NCI-H526 (cell line): ENCODE data around the gene KIRREL3.

Source experiments
- DNase-seq, 2 experiments: peaks; one replicate each; lab custom pipeline; 2025; lab: John Stamatoyannopoulos, UW

Gene KIRREL3

DNA sequence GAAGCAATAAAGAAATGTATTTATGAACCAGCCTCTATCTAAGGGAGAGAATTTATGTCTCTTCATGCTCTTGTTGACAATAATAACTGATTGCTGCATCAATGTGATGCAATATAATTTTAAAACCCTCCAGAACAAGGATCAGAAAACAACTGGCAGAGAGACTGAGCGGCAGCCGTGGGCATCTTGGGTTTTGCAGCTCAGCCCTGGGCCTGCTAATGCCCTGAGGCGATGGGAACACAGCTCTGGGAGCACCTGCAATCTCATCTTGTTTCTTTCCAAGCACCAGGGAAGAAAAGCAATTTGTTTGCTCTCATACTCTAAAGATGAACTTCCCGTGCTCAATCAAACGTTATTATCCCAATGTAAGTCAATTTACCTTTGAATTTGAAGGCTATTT is 399.4 kb downstream of the KIRREL3 start:
- no peak for DNase-seq

DNA sequence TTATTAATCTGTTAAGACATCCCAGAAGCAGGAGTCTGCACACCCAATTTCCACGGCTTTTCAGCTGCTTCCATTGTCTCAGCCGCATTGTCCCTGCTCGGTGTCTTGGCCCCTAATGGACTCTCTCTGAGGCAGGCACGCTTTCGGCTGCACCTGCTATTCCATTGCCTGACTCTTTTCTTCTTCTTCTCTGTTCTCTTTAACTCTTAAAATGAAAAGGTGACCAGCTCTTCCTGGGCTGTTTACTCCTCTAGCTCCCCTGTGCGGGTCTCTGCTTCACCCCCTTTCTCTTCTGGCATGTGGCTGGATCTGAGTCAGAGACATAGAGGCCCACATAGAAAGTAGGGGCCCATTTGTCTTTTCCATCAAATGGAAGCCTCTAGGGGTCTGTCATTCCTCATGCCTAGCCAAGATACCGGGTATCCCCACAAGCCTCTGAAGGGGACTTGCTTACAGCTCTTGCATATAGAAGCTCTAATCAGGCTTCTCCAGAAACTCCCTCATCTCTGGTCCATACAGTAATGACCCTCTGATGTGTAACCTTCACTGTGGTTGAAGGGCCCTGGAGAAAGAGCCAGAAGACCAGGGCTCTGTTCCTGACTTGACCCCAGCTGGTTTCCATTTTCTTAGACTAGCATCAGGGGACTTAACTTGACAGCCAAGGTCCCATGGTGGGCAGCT is 401.2 kb downstream of the KIRREL3 start:
- DNase-seq, result no peak

DNA sequence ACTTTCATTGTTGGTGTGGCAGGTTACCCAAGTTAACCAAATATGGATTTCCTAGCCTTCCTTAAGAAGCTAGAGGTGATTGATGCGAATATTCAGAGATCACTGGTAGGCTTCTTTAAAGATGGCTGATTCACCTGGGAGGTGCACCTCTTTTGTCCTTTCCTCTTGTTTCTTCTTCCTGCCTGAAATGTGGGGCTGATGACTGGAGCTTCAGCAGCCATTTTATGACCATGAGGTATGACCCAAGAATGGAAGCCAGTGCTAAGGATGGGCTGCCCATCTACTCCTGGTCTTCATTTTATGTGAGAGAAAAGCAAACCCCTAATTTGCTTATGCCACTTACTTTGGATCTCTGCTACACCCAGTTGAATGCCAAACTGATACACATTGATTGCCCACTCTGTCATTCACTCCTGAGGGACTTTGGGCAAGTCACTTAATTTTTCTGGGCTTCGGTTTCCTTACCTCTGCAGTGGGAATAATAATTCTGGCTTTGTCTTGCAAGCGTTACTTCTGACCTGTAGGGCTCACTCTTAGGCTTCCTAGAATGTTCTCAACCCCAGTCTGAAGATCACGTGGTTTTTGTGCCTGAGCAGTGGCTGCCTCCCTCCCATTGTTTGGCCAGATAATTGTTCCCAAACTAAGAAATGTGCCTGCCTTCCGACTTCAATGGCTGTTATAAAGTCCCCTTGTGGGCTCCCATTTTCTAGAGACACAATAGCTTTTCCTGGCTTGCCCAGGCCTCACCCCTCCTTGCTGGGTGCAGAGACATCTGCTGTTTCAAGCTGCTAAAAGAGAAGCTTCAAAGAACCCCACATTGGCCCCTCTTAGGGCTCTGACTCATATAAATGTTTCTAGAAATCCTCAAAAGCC is 402.0 kb downstream of the KIRREL3 start:
- DNase-seq, result no peak

DNA sequence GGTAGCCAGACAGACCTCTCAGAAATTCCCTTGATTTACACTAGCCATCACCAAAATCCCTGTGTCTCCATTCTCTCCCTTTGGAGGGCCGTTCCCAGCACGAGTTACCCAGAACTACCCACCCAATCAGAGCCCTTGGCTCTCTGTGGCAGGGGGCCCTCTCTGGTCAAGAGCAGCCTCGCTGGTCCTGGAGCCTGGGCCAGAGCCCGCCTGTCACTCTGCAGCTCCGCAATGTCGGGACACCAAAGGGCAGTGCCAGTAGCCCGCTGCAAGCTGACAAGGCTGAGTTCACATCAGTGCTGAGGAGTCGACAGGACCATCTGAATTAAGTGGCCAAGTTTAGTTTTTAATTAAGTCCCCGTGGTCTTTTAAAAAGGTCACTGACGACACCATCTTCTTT is 403.5 kb downstream of the KIRREL3 start:
- no peak for DNase-seq

DNA sequence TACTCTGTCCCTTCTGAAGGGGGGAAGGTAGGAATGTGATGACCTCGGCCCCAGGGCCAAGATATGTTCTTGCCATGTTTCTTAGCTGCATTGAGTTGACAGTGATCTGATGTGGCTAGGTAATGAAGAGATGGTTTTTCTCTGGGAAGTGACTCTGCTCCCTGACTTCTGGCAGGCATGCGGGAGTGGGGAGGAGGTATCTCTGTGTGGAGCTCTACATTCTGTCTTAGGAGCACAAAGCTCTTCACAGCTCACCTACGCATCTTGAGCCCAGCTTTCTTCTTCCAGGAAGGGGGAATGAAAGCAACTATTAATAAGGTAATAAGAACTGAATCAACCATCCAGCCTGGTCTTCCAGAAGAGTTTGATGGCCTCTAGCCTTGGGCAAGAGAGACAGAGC is 404.1 kb downstream of the KIRREL3 start:
- DNase-seq, result no peak

DNA sequence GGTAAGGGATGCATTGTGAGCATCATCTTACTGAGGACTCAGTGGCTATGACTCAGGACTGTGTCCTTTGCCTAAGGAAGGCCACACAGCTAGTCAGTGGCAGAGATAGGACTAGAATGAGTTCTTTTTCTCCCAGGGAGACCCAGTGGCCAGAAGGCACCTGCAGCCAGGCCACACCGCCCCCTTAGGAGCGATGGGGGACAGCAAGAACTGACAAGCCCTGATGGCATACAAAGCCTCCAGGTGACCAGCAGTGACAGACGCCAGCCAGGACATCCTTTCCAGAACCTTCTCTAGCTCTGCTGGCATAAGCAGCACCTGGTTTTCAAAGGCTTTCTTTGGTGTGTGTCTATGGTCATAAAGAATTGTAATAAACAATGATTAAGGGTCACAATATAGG is 405.0 kb downstream of the KIRREL3 start:
- DNase-seq, result no peak

DNA sequence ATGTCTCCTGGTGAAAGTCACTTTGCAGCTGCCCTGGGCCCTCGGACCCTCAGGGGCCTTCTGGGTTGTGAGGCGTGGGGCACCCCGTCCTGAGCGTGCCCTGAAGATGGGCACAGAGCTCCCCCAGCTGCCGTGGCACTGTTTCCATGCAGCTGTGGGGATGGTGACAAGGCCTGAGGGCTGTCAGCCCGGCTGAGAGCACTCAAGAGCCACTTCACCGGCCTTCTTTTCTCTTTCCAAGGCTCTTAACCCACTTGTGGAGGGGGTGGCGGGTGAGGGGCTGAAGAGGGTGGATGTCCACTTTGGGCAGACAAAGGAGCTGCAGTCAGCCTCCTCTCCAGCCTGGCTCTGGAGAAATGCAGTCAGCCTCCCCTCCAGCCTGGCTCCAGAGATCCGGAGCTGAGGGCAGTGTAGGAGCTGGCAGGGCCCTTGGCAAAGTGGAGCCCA is 405.6 kb downstream of the KIRREL3 start:
- DNase-seq, result no peak

DNA sequence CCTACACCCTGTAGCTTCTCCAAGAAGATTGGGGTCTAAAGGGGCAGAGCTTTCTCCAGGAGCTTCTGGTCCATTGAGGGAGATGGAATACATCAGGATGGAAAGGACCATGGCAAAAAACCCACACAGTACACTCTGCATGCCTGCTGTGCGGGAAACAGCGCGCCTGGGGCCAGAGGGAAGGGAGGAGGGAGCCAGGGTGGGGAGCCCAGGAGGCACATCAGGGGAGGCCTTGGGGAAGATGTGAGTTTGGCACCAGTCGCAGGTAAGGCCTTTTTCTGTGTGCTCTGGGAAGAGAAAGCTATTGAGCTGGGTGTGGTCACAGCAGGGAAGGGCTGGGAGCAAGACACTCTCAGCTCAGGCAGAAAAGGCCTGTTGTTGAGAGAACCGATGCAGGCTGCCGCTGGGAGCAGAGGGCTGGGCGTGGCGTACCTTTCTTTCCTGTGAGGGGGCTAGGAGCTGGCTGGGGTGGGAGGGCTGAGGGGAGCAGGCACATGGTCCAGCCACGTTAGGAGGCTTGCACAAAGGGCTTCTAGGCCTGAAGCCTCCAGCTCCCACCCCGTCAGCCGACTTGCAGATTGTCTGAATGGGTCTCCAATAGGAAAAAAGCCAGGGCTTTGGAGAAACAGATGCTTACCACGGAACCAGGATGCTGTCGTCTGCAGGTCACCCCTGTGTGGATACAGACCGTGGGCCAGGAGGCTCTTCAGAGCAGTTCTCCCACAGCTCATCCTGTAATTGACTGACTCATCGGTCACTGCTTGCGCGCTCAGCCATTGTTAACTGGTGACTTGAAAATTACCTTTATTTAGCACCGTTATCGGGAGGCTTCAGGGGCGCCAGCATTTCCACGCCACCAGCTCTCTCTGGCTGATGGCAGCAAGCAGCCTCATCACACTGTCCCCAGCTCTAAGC is 407.8 kb downstream of the KIRREL3 start:
- DNase-seq, result peak; percentile 35 to 62

DNA sequence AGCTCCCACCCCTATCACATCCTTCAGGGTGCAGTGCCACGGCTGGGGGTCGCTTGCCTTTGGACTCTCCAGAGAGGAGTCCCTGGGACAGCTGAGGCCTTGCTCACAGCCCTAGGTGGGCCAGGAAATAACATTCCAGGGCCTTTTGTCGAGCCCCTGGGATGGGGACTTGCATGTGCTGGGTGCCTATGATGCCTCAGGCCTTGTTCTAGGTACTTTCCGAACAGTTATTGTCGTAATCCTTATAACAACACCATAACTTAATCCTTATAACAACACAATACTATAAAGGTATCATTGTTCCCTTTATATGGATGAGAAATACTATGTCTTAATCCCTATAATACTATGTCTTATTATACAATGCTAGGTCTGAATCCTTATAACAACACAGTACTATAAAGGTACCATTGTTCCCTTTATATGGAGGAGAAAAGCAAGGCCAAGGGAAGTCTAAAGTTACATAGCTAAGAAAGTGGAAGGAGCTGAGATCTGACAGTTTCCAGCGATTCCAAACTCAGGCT is 408.5 kb downstream of the KIRREL3 start:
- no peak for DNase-seq

DNA sequence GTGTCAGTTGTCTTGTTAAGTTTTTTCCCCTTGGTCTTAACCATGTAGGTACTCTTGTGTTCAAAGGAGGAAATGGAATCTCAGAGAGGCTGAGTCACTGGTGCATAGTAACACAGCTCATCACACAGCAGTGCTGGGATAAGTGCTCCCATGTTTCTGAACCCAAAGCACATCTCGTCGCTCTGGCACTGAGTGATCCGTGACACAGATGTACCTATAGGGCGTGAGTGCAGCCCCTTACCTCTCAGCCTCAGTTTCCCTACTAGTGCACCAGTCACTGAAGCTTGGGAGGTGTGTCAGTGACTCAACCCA is 411.1 kb downstream of the KIRREL3 start:
- DNase-seq, result no peak

DNA sequence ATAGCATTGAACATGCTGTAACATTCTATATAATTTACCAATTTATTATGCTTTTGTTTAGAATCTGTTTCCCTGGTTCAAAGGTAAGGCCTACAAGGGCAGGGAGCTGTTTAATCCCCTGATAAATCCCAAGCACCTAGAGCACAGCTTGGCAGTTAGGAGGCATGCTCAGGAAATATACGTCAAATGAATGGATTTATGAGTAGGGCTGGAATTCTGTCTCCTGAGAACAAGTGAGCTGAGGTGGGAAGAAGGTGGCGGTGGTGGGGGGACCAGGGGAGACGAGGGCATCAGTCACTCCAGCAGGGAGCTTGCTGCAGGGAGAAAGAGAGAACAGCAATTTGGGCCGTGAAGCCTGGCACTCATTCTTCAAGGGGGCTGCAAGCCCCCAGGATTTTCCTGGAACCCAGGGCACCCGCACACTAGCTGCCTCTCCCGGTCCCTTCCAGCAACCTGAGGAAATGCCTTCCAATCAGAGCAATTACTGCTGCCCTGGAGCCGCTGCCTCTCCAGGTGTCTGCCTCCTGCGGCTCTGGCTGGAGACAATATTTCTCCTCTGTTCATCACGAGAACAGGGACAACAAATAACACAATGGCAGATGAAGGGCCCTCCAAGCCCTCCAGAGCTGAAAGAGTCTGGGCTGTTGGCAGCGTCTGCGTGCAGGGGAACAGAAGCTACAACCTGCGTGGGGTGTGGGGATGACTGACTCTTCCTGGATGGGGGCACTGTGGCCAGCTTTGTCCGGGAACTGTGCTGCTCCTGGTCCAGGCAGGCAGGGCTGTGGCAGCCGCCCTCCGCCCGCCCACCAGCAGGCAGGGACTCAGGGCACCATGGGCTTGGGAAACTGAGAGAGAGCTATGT is 411.7 kb downstream of the KIRREL3 start:
- no peak for DNase-seq

DNA sequence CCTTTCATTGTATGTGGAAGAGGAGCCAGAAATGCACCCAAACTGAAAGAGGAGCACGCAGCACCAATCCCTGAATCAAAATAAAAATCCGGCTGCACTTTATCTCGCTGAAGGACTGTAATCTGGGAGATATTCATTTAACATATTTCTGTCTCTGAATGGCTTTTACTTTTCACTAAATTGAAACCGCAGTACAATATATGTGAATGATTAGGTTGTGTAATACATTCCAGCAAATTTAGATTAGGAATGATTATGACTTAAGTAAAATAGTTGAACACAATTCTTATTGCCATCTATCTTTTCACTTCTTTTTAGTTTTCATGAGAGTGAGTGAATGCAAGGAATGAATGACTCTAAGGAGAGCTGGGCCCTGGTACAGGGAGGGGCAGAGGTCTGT is 413.0 kb downstream of the KIRREL3 start:
- no peak for DNase-seq

DNA sequence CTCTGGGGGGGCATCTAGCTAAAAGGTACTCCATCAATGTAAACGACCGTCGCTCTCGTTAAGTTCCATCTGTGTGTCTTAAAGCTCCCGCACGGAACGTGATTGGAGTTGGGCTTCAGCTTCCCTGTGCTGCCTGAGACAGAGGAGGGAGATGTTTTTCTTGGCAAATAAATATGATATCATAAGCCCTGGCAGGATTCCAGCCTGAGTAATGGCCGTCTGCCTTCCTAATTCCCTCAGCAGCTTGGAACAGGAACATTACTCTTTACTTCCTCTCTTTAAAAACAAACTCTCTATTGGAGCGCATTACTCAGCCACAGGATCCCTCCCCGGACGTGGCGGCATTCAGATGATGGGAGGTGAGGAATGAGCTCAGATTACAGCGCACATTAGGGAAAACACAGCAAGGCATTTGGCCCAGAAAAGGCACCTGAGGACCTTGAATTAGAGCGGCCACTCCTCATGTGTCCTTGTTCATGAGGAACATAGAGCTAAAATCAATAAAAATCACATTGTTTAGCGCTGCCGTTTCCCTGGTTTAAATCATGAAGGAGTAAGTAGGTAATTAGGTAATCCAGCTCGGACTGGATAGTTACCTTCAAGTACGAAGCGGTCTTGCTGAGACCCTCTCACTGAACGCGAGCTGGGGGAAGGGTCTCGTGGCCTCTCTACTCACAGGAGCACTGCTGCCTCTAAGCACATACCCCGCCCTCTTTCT is 414.6 kb downstream of the KIRREL3 start:
- peak; percentile 62 to 72 for DNase-seq

DNA sequence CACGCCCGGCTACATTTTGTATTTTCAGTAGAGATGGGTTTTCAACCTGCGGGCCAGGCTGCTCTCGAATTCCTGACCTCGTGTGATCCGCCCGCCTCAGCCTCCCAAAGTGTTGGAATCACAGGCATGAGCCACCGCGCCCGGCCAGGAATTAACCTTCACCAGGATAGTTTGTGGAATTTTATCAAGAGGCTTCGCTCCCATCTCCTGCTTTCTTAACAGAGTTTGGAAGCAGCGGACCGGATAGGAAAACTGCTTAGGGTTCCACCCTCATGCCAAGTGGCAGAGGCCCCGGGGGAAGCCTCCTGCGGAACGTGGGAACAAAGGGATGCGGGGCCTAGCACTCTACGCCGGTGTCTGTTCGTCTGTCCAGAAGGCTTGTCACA is 415.2 kb downstream of the KIRREL3 start:
- DNase-seq, result no peak

DNA sequence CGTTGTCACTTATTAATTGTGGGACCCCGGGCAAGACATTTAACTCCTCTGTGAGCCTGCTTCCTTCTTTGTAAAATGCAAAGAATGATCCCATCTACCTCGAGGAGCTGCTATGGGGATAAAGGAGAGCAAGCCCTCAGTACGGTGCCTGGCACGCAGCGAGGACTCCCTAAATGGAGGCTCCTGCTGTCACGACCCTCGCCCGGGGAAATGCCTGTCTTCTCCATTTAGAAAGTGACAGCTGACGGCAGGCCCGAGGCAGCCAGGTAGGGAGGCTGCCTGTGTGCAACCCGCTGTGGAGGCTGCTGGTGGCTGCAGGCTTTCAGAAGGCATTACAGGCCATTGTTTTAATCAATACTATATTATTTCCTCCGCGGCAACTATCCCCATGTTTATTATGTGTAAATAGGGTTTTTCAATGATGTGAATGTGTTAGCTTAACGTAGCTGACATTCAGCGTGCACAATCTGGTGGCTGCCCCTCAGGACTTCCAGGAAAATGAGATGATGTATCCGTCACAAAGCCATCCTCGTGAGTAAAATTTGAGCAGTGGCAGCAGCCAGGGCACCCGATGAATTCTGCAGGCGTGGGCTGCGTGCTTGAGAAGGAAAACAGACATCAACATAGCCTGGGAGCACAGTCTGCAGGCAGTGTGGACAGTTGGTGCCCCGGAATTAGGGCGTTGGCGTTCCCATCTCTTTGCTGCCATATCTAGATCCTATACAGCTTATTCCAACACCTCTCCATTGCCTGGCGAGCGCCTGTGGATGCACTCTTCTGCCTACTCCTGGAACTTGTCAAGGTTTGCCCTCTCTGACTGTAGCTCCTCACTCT is 416.8 kb downstream of the KIRREL3 start:
- no peak for DNase-seq

DNA sequence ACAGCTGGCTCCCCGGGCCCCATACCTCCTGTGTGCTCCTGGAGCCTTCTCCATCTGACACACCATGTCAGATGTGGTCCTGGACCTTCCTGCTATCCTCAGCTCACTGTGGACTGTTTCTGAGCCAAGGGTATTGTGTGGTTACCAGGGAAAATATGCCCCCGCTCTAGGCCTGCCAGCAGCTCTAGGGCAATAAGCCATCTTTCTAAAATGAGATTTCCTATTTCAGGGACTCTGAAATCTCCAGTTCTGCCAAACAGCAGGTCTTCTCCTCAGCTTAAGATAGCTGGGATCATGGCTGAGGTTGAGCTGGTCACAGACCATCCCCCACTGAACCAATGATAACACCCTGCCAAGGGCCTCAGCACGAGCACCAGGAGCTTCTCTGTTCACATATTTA is 417.5 kb downstream of the KIRREL3 start:
- no peak for DNase-seq

DNA sequence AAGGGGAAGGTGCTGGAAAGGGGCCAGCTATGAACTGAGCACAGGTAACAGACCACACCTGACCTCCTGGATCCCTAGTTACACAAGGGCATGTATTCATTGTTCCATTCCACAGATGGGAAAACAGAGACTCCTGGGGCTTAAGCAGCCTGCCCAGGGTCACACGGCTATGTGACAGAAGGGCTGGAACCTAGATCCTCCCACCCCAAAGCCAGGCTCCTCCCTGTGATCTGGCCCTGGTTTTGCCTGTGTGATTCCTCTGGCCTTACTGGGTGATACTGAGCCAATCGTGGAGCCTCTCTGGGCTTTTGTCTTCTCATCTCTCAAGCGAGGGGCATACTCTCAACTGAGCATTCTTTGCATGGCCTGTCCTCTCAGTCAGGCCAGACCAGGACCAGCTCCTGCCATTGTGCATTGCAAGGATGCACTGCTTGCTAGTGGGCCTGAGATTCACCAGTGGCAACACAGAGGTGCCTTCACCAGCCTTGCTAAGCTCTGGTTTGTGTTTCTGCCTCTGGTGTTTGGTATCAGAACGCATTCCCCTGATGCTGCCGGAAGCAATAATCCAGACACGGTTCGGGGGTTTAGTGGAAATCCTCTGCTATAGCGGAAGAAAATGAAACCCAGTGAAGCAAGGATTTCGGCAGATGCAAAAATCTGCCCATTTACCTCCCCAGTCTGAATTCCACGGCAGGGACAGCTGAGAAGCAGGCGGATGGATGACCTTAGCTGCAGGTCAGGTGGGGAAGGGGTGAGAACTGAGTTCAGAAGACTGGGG is 418.5 kb downstream of the KIRREL3 start:
- no peak for DNase-seq

DNA sequence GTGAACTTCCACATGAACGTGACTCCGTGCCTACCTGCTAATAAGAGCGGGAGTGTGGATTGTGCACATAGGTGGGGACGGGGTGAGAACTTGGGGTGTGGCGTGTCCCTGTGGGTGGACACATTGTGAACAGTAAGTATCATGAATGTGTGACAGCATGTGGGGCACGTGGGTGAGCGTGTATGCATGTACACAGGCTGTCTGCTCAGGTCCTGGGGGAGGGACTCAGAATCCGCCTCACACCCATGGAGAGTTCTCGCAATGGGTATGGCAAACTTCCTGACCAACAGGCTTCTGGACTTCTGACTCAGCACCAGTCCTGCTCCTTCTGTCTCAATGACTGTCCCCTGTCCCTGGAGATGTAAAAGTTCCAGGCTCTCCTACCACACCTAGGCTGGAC is 422.1 kb downstream of the KIRREL3 start:
- DNase-seq, result no peak

DNA sequence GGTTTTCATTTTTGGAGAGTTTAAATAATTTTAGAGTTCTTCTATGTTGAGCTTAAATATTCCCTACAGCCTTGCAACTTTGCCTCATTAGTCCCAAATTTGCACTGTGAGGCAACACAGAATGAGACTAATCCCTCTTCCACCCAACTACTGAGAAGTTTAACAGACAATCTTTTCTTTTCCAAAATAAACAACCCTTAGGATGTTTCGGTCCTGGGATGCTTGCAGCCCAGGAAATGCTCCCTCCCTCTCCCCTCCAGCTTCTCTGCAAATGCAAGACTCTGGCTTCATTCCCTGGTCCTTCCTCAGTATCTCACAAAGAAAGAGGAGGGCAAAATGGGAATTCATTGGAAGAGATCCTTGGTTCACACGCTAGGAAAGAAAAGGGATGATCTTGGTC is 422.5 kb downstream of the KIRREL3 start:
- DNase-seq, result no peak
